Measurements from ENCODE around the gene BEND5.

The BEND5 gene

GRCh38 chr1:48807554-48808260, 31.0 kb upstream of the BEND5 start:
- TF ChIP-seq, protein P1, sequence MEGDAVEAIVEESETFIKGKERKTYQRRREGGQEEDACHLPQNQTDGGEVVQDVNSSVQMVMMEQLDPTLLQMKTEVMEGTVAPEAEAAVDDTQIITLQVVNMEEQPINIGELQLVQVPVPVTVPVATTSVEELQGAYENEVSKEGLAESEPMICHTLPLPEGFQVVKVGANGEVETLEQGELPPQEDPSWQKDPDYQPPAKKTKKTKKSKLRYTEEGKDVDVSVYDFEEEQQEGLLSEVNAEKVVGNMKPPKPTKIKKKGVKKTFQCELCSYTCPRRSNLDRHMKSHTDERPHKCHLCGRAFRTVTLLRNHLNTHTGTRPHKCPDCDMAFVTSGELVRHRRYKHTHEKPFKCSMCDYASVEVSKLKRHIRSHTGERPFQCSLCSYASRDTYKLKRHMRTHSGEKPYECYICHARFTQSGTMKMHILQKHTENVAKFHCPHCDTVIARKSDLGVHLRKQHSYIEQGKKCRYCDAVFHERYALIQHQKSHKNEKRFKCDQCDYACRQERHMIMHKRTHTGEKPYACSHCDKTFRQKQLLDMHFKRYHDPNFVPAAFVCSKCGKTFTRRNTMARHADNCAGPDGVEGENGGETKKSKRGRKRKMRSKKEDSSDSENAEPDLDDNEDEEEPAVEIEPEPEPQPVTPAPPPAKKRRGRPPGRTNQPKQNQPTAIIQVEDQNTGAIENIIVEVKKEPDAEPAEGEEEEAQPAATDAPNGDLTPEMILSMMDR (IDR thresholded peaks at IDR 0.05; ENCODE audit: low read depth, low read length, missing control alignments) = no peak
- DNase-seq (ENCODE audit: extremely low read depth, low read depth) = no peak
- H3K4me3 ChIP-seq (replicated peaks; ENCODE audit: low read depth, low read length) = no peak overlapping the region

GRCh38 chr1:48803474-48803873, 26.8 kb upstream of the BEND5 start:
- TF ChIP-seq, protein P1 (IDR thresholded peaks at IDR 0.05; ENCODE audit: low read depth, low read length, missing control alignments) = no peak
- H3K4me3 ChIP-seq (replicated peaks; ENCODE audit: low read depth, low read length) = no peak overlapping the region
- no peak for DNase-seq (ENCODE audit: extremely low read depth, low read depth)

- TF ChIP-seq, protein P1 (IDR thresholded peaks at IDR 0.05; ENCODE audit: low read depth, low read length, missing control alignments) = no peak
- DNase-seq (ENCODE audit: extremely low read depth, low read depth) = no peak
- no peak overlapping the region for H3K4me3 ChIP-seq (replicated peaks; ENCODE audit: low read depth, low read length)
Observed at GRCh38 chr1:48794816-48795215, 18.1 kb upstream of the BEND5 start.

DNA sequence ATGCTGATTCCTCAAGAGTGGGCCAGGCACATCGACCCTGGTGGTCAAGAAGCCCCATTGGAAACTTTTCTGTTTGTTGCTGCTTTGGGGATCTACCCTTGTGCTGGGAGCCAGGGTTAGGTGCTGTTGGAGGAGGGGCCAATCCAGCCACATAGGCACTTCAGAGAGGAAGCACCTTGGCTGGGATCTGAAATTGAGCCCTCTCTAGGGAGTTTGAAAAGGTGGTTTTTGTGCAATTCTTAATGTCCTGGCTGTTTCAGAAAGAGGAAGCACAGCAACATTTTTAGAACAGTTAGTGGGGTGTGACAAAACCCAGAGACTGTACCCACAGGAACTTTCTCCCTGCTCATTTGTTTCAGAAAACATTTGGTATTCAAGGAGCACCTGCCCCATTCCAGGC, 17.2 kb upstream of the BEND5 start:
- no peak for DNase-seq (ENCODE audit: extremely low read depth, low read depth)
- TF ChIP-seq, protein P1 (IDR thresholded peaks at IDR 0.05; ENCODE audit: low read depth, low read length, missing control alignments) = no peak
- no peak overlapping the region for H3K4me3 ChIP-seq (replicated peaks; ENCODE audit: low read depth, low read length)

GRCh38 chr1:48792961-48793360, 16.3 kb upstream of the BEND5 start:
- no peak for DNase-seq (ENCODE audit: extremely low read depth, low read depth)
- no peak overlapping the region for H3K4me3 ChIP-seq (replicated peaks; ENCODE audit: low read depth, low read length)
- TF ChIP-seq, protein P1 (IDR thresholded peaks at IDR 0.05; ENCODE audit: low read depth, low read length, missing control alignments) = no peak

GRCh38 chr1:48790397-48790796, 13.7 kb upstream of the BEND5 start:
- no peak for DNase-seq (ENCODE audit: extremely low read depth, low read depth)
- TF ChIP-seq, protein P1 (IDR thresholded peaks at IDR 0.05; ENCODE audit: low read depth, low read length, missing control alignments) = no peak
- no peak overlapping the region for H3K4me3 ChIP-seq (replicated peaks; ENCODE audit: low read depth, low read length)

DNA sequence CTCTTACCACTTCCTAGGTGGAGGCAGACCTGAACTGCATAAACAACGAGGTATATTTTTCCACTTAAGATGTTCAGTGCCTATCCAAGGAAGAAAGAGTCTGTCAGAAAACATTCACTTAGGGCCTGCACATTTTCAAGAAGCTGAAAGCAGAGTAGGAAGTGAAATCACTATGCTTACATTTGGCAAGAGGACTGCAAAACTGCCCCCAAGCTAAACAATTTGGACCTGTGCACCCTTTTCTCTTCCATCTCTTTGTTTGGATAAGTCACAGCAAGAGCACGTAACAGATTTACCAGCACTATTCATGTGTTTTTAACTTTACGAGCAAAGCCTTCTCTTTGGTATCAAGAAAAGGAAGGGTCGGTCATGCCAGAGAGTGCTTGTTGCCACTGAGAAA, 13.2 kb upstream of the BEND5 start:
- DNase-seq (ENCODE audit: extremely low read depth, low read depth) = no peak
- TF ChIP-seq, protein P1 (IDR thresholded peaks at IDR 0.05; ENCODE audit: low read depth, low read length, missing control alignments) = no peak

More for the DNA sequence above, 13.2 kb upstream of the BEND5 start:
- H3K4me3 ChIP-seq (replicated peaks; ENCODE audit: low read depth, low read length) = no peak overlapping the region
